Ovary (tissue), 9 donors: ENCODE results near the gene PROK2. TPM values are rescaled to one million over a fixed set of nuclear protein-coding genes. Genes with fewer than 3 reads are reported as not detected.

Experiments used
- DNase-seq, 5 donors: peaks; one replicate each; pipeline ENCODE4 v3.0.0-alpha.2; 2019 to 2020
- H3K27ac ChIP-seq, 2 donors: fragments of 200-600 bp; one replicate each; pipeline versions ENCODE4 v1.5.1 to v1.8.0; 2019 to 2022
- H3K27me3 ChIP-seq: fragments of 200-600 bp; one replicate; pipeline ENCODE4 v1.8.0; 2022
- H3K36me3 ChIP-seq: fragments of 200-600 bp; sonication (generic); one replicate; pipeline ENCODE4 v1.5.1; 2019
- H3K4me1 ChIP-seq: one replicate; pipeline ENCODE4 v1.8.1; 2013; ENCODE audit warnings: mild to moderate bottlenecking, moderate library complexity; ENCODE audit not compliant: insufficient read depth
- H3K4me3 ChIP-seq: fragments of 200-600 bp; sonication (generic); one replicate; pipeline ENCODE4 v1.5.1; 2017
- H3K9me3 ChIP-seq, 2 donors: fragments of 200-600 bp in 1 of 2; sonication (generic) in 1 of 2; one replicate each; pipeline versions ENCODE4 v1.5.1 to v1.8.1; 2013 to 2019; ENCODE audit warnings: mild to moderate bottlenecking in 1 of 2, moderate library complexity in 1 of 2
- EP300 ChIP-seq: sonication (generic); formaldehyde crosslinking; IDR thresholded peaks from one replicate; pipeline ENCODE4 v1.6.1; 2017; ENCODE audit warnings: antibody characterized with exemption
- POLR2A ChIP-seq: fragments of 450-650 bp; IDR thresholded peaks from one replicate; pipeline ENCODE4 v1.6.1; 2017; ENCODE audit warnings: antibody characterized with exemption, mild to moderate bottlenecking, moderate library complexity
- WGBS, 3 donors: extraction: QIAGEN DNeasy Blood & Tissue Kit in 1 of 3; methylation state at CpG; one replicate each; pipeline versions ENCODE4 v1.1.5 to v1.1.7; 2013 to 2017; 5-methylcytosine and 5-hydroxymethylcytosine counted together
- intact Hi-C, 4 donors: fragments of 100-400 bp; cut with DNase I; formaldehyde crosslinking; loops; one replicate each; pipeline versions ENCODE4 v1.11.0 to v1.15.1; 2022 to 2023
- polyA plus RNA-seq, 2 donors: library from polyadenylated mRNA; stranded (reverse); fragments of 200-250 nt in 1 of 2; fragments of 350-450 nt in 1 of 2; fragmentation: Illumina TruSeq in 1 of 2; extraction: RNeasy Lipid Tissue Mini Kit (QIAGEN cat#74804) in 1 of 2; gene quantifications; one replicate each; pipeline ENCODE4 v1.2.3, GENCODE V29; 2013 to 2014
- total RNA-seq, 7 donors: library from RNA; depleted of rRNA in 2 of 7; stranded (reverse); fragments of >200 nt in 2 of 7; fragmentation: NEBNext Ultra II Directional in 3 of 7; extraction: Animal tissue kit (Norgen Biotek cat#: 25700) in 3 of 7; gene quantifications; one replicate each; pipeline versions ENCODE4 v1.1.0 to v1.2.4, GENCODE V29; 2016 to 2023
- TF ChIP-seq, protein P1 (sequence below), 3 donors: fragments of 450-650 bp in 2 of 3; fragments of 200-600 bp in 1 of 3; IDR thresholded peaks; one replicate each; pipeline versions ENCODE4 v1.5.1 to v1.8.0; 2016 to 2022; ENCODE audit warnings: antibody characterized with exemption in 3 of 3, mild to moderate bottlenecking in 1 of 3
- donor health status: DM: no; HTN: no; CAD: no; lungs with moderate emphysema.
- donor health status: DM: no; HTN: no; CAD: no.
- donor health status: Bipolar disorder and iron deficiency.
- donor health status: DM: yes; HTN: yes; CAD: no.
- donor health status: DM: no; HTN: no; CAD: no.
- donor health status: DM: yes; HTN: yes; CAD: no.

PROK2 gene
- total and polyA plus RNA-seq, 9 donors, result 0.08 to 0.45 (median 0.20) TPM; not detected in 4

DNA sequence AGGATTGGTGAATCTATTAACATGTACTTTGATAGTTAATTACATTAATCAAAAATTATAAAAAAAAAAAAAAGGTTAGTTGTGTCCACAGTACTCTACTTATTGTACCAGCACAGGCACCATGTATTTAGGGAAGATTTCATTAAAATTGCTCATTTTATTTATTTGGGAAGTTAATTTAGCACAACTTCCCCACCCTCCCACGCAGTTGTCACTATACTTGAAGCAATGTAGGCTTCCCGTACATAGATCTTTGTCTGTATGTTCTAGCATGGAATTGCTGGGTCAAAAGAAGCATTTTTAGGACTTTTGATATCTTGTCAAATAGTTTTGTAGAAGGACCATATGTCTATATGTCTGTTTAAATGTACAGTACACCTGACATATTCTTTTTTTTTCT lies 26.9 kb downstream of the PROK2 start:
- Histone ChIP-seq H3K4me1 (peaks cover 1% of the 10 kb centered on the region), H3K9me3 (no peaks in the 10 kb centered on the region), H3K4me3 (no peak overlapping the region), H3K27ac (no peak overlapping the region), H3K27me3 (no peaks in the 10 kb centered on the region), H3K36me3 (no peaks in the 10 kb centered on the region)
- no peak for DNase-seq
- WGBS, 3 donors, result 90 to 96% (median 95%) methylated on average over 2 of the region's 2 CpGs
- intact Hi-C loops, result no loop called here
- TF ChIP-seq POLR2A (no peak), EP300 (no peak)
- TF ChIP-seq, protein P1, sequence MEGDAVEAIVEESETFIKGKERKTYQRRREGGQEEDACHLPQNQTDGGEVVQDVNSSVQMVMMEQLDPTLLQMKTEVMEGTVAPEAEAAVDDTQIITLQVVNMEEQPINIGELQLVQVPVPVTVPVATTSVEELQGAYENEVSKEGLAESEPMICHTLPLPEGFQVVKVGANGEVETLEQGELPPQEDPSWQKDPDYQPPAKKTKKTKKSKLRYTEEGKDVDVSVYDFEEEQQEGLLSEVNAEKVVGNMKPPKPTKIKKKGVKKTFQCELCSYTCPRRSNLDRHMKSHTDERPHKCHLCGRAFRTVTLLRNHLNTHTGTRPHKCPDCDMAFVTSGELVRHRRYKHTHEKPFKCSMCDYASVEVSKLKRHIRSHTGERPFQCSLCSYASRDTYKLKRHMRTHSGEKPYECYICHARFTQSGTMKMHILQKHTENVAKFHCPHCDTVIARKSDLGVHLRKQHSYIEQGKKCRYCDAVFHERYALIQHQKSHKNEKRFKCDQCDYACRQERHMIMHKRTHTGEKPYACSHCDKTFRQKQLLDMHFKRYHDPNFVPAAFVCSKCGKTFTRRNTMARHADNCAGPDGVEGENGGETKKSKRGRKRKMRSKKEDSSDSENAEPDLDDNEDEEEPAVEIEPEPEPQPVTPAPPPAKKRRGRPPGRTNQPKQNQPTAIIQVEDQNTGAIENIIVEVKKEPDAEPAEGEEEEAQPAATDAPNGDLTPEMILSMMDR (IDR thresholded peaks at IDR 0.05), result no peak

DNA sequence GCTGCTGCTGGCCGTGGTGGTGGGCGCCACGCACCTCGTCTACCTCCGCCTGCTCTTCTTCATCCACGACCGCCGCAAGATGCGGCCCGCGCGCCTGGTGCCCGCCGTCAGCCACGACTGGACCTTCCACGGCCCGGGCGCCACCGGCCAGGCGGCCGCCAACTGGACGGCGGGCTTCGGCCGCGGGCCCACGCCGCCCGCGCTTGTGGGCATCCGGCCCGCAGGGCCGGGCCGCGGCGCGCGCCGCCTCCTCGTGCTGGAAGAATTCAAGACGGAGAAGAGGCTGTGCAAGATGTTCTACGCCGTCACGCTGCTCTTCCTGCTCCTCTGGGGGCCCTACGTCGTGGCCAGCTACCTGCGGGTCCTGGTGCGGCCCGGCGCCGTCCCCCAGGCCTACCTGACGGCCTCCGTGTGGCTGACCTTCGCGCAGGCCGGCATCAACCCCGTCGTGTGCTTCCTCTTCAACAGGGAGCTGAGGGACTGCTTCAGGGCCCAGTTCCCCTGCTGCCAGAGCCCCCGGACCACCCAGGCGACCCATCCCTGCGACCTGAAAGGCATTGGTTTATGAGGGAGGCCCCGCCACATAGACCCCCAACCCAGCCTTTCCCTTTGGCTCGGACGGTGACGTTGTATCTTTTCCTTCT lies 30.2 kb downstream of the PROK2 start:
- Histone ChIP-seq H3K4me1 (peaks cover 1% of the 10 kb centered on the region), H3K4me3 (peak overlapping the region; percentile 50), H3K27ac (no peak overlapping the region), H3K9me3 (no peaks in the 10 kb centered on the region), H3K36me3 (no peaks in the 10 kb centered on the region), H3K27me3 (no peaks in the 10 kb centered on the region)
- intact Hi-C loops, result no loop called here
- WGBS, 3 donors, result 24 to 33% (median 33%) methylated on average over 33 to 65 of the region's 65 CpGs
- peak in 1 of 5 donors; percentile 23 for DNase-seq
- TF ChIP-seq, protein P1 (IDR thresholded peaks at IDR 0.05), result no peak
- TF ChIP-seq EP300 (no peak), POLR2A (no peak)

DNA sequence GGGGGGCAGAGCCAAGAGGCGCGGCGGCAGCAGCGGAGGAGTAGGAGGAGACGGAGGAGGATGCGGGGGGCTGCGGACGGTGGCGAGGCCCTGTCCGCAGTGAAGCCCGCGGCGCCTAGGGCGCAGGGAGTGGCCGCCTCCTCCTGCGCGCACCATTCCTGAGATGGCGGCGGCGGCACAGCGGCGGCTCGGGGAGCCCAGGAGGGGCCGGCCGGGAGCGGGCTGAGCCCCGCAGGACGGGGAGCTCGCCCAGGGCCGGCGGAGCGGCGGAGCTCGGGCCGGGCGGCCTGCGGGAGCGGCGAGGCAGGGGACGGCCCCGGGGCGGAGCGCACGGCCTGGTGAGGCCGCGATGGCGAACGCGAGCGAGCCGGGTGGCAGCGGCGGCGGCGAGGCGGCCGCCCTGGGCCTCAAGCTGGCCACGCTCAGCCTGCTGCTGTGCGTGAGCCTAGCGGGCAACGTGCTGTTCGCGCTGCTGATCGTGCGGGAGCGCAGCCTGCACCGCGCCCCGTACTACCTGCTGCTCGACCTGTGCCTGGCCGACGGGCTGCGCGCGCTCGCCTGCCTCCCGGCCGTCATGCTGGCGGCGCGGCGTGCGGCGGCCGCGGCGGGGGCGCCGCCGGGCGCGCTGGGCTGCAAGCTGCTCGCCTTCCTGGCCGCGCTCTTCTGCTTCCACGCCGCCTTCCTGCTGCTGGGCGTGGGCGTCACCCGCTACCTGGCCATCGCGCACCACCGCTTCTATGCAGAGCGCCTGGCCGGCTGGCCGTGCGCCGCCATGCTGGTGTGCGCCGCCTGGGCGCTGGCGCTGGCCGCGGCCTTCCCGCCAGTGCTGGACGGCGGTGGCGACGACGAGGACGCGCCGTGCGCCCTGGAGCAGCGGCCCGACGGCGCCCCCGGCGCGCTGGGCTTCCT lies 31.0 kb downstream of the PROK2 start, which contains the start of gene GPR27:
Gene GPR27 (plus strand): TSS at position 155 of the 909 bp plus-strand sequence. CDS start 195 bp downstream, at position 350.
- Histone ChIP-seq H3K9me3 (no peaks in the 10 kb centered on the region), H3K4me3 (peak within 1 kb of the TSS; percentile 50), H3K36me3 (no peaks in the 10 kb centered on the region), H3K4me1 (peaks cover 1% of the 10 kb centered on the region), H3K27ac (peak within 1 kb of the TSS in 1 of 2 donors; percentile 40), H3K27me3 (no peaks in the 10 kb centered on the region)
- intact Hi-C loops, result no loop called here
- 0 to 2% (median 0%) methylated on average over 59 to 131 of the region's 131 CpGs for WGBS, 3 donors
- TF ChIP-seq, protein P1 (IDR thresholded peaks at IDR 0.05), result no peak
- TF ChIP-seq EP300 (no peak), POLR2A (no peak)
- DNase-seq, result peak in 4 of 5 donors; percentile 8 to 61 (median 40)

DNA sequence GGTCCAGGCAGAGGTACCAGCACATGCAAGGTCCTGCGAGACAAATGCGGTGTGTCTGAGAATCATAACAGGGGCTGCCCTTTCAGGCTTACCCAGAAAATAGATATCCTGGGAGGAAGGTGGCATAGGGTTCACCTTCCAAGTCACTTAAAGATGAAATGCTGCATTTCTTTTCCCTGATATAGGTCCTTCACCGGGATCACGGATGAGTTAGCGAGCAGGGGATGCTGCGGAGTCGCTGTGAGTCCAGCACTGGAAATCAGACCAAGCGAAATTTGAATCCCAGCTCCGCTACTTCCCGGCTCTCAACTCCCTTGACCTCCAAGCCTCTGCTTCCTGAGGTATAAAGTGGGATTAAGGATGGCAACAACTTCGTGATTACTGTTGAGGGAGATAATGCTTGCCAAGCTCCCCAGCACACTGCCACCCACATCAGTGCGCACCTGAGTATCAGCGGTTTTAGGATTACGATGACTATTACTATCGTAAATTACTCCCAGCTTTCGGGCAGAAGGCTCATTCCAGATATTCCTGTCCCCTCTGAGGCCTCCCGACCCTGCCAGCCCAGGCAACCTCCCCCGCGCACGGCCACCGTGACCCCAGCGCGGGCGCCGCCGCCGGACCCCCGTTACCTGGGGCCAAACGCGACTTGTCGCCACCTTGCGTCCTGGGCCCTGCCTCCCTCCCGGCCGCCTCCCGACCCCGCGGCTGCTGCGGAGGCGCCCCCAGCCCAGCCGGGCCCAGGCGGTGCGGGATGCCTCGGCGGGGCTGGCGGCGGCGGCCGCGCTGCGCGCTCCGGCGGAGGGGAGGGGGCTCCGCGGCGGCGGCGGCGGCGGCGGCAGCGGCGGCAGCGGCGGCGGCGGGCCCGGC lies 31.9 kb downstream of the PROK2 start:
- WGBS, 3 donors, result 11 to 25% (median 18%) methylated on average over 41 to 68 of the region's 68 CpGs
- peak in 1 of 5 donors; percentile 26 for DNase-seq
- Histone ChIP-seq H3K27me3 (no peaks in the 10 kb centered on the region), H3K9me3 (no peaks in the 10 kb centered on the region), H3K36me3 (no peaks in the 10 kb centered on the region), H3K4me1 (peaks cover 1% of the 10 kb centered on the region), H3K27ac (no peak overlapping the region), H3K4me3 (peak overlapping the region; percentile 50)
- intact Hi-C loops, result no loop called here
- no peak for TF ChIP-seq POLR2A
- no peak for TF ChIP-seq EP300
- TF ChIP-seq, protein P1 (IDR thresholded peaks at IDR 0.05), result no peak
